HG02852 (cell line): ENCODE results near the gene MTUS2.

Experiments used
- ATAC-seq: cut with Tn5 transposase; IDR thresholded peaks from one replicate; pipeline ENCODE4 v1.9.1; 2021; ENCODE audit warnings: mild to moderate bottlenecking, moderate library complexity; ENCODE audit not compliant: unreplicated experiment

The MTUS2 gene

DNA sequence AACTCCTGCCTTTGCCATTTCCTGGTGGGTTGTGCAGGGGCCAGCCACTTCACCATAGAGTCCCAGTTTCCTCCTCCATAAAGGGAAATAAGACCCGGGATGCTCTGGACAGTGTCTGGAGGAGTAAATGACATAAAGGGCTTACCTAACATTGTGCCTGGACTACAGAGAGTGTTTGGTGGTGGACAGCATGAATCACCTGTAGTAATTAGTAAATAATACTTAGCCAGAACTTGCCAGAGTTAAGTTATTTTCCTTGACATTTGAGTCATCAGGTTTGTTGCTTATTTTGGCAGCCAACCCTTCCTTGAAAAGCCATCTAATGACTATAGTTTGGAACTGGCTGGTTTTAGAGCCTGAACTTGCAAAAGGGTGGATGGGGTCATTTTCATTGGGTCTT lies 616.2 kb downstream of the MTUS2 start:
- ATAC-seq, result no peak

DNA sequence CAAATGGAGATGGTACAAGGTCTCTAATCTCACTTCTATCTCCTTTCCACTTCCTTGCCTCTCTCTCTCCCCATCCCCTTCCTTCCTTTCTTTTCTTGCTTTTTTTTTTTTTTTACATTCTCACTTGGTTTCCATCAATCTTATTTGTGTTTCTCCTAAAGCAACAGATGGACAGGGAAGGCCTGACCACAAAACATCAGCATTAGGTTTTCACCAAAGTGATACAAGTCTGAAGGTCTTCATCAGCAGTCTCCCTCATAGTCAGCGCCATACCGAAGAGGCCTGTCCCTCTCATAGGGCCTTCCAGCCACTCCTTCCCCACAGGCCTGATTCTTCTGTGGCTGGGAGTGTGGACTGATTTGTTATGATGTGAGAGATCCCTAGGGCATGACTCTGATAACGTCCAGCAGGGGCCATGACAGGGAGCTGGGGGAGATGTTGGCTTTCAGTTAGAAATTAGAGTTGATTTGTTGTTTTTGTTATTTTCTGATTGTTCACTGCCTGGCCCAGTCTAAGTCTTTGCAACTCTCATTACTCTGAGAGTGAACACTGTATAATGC lies 616.7 kb downstream of the MTUS2 start:
- no peak for ATAC-seq

DNA sequence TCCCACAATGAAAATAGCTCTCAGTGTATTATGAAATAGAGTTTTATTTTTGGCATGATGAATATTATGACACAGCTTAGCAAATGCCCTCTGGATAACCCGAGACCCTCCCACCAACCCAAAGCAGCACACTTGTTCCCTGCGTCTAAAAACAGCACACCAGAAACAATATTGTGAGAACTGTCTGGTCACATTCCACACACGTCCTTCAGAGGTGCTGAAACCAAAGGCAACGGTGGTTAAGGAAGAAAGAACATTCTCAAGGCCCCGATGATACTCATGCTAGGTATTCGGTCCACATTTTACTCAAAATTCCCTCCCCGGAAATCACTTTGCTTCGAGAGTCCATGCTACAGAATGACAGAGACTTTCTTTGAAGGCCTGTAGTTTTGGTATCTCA lies 618.6 kb downstream of the MTUS2 start:
- no peak for ATAC-seq

DNA sequence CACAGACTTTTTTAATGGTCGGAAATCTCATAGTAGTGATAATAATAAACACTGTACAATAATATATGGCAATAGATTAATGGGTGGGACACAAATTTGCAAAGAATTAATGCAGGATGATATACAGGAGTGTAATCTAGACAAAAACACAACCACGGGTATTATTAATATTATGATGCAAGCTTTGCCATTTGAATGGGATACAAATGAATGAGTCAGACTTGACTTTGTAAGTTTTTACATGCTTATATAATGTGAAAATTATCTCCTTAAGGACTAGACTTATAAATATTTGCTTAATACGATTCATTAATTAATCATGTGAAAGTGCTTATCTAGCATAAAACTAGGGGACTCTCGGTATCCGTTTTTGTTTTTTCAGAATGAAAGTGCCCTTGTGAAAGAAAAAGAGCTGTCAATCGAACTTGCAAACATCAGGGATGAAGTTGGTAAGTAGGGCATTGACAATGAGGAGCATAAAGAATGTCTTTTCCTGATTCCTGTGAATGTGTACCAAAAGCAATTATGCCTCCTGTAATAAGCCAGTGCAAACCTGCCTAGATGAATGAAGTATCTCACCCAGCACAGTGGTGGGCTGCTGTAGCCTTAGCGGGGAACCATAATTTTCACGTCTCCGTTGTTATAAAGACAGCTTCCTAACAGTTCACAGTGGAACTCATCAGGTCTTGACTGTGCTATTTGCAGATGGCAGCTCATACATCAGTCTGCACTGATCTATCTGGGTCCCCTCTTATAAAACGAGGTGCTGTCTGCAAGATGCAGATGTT lies 619.7 kb downstream of the MTUS2 start:
- ATAC-seq, result no peak

DNA sequence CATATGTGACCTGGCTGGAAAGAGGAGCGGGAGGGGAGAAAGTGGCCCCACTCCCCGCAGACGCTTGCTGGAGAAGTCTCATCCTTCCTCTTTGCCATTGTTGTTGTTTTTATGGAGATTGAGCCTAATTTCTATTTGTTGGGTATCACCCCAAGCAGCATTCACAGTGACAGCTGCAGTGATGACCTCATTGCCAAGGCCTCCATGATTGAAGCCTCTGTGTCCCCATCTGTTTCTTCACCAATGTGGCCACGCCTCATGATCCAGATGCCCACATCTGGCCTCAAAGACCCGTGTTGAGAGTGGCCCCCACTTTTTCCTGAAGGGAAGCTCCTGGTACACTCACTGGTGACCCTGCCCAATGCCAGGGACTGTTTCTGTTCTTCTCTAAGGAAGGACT lies 621.2 kb downstream of the MTUS2 start:
- no peak for ATAC-seq

DNA sequence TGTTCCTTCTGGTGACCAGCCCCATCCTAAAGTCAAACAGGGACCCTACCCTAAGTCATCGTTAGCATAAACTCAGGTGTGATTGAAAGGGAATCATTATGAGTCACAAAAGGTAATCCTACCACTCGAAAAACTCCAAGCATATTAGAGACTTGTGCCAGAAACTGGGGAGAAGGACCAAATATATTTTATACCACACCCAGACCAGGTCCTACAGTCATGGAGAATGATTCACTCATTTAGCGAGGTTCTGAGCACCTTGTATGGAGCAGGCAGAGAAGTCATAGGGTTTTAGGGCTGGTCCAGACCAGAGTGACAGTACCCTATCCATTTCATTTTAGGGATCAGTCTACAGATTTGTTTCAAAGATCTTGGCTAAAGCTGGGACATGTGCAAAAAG lies 625.9 kb downstream of the MTUS2 start:
- no peak for ATAC-seq

DNA sequence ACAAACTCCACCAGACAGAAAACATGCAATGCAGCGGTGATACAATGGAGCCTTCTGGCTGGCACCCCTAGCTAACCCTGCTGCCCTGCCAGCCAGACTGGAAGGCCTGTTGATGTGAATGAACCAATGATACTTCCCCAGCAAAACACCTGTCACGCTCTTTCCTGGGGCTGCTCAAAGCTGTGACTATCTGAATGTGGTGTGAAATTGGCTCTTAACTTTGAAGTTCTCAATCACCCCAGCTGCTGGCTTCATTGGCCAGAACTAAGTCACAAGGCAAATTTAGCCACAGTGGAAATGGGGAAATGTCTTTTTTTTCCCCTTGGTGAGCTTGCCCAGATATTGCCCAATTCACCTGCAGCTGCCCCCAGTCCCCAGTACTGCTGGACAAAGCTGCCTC lies 628.0 kb downstream of the MTUS2 start:
- no peak for ATAC-seq

DNA sequence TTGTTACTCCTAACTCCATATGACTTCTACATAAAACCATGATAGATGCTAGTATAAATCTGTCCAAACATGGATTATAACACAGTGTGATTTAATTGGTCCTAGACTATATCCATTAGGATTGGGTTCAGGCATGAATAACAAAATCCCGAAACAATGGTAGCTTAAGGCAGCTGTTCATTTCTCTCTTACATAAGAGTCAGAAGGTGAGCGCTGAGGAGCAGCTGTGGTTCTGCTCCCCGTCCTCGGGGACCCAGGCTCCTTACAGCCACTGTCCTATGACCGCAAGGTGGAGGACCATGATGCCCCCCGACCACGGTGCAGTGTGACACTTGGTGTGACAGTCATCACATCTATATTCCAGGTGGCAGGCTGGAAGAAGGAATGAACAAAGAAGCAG lies 629.6 kb downstream of the MTUS2 start:
- no peak for ATAC-seq

DNA sequence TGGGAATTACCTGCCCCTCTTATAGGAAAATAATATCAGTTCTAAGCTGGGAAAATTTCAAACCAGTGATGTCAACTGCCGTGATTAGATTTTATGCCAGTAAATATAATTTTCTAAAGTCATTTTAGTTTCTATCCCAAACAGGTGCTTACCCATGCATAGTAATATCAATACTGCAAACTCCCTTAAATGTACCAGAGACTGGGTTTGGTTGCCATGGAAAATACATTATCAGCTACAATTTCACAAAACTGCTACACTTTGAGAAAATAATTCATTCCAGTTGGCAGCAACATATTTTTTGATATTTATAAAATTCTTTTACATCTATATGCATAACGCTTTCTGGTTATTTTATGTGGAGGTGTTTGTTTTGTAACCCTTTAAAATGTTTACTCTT lies 631.8 kb downstream of the MTUS2 start:
- no peak for ATAC-seq

DNA sequence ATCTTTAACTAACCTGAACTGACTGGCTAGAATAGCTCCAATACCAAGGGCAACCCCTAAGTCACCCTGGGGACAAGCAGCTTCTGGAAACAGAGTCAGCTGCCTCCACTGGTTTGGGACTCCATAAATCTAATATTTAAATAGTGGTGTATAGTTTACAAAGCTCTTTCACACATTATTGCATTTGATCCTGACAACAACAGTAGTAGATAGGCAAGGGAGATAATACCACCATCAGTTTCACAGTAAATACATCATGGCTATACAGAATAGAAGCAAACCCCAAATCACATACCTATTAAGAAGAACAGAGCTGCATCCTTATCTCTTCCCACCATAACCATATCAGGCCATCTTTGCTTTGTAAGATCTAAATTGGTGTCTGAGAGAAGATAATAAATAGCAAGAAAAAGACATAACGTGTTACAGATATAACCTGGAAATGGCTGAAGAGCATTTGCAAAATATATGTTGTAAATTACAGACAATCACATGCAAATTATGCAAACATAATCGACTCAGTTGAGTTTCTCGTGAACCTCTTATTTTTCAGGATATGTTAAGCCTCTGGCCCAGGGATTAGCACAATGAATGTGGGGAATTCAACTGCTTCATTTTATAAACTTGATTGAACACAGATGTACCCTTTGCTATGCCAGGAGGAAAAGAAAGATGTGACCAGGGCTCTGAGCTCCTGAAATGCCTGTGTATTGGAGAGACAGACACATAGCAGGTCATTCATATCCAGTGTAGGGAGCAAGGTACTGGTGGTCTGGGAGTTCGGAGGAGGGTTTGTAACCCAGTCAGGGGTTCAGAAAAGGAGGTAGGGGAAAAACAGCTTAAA lies 632.9 kb downstream of the MTUS2 start:
- ATAC-seq, result no peak

DNA sequence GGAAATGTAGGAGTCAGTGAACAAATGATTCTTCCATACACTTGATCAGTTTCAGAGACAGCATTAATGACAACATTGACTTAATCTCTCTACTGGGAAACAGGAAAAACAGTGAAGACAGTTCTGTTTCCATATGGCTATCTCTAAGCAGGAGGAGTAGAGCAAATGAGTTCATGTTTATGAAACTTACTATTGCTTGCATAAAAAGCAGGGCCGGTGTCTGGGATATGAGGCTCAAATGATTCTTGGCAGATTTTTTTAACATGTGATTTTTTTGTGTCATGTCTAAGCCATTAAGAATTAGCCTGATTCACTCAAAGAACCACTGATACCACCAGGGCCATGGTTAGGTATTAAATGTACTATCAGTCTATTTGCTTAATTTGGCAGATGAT lies 633.5 kb downstream of the MTUS2 start:
- no peak for ATAC-seq

DNA sequence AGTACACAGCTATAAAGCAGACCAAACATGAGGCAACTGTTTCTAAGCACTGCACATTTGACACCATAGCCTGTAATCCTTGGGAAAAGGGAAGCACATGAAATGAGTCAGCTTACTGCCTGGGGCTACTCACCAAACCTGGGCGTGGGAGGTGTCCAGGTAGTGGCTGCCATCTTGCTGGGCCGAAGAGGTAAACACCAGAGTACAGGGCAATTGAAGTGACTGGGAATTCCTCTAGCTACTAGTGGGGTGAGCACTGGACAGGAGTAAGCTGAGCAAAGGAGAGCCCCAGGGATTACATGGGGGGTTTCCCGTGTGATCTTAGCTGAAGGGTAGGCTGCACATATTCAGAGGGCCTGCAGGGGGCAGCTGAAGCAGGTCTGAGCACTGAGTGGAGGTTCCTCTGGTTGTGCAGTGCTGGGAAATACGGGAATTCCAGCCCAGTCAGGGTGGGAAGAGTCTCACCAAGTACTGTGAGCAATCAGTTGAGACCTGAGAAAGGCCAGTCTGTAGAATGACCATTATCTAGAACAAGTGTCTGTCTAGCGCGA lies 634.9 kb downstream of the MTUS2 start:
- peak; percentile 68 for ATAC-seq

DNA sequence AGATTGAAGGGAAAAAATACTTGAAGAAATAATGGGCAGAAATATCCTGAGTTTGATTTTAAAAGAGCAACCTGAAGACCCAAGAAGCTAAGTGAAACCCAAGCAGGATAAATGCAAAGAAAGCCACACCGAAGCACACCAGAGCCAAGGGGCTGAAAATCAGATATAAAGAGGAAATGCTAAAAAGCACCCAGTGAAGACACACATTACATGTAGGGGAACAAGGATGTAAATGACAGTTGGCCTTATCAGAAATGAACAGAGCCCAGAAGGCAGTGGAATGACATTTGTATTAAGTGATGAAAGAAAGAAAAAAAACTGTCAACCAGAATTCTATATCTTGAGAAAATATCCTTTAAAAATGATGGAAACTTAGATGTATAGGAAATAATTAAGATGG lies 636.3 kb downstream of the MTUS2 start:
- no peak for ATAC-seq

DNA sequence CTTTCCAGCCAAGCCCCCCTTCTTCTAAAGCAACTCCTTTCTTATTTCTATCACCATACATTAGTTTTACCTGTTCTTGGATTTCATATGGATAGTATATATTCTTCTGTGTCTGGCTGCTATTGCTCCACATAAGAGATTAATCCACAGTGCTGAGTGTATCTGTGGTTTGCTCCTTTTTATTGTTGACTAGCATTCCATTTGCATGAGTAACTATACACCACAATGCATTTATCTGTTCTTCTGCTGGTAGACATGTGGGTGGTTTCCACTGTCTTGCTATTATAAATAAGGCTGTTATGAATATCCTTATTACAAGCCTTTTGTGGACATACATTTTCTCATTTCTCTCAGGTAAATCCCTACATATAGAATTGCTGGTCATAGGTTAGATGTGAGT lies 637.2 kb downstream of the MTUS2 start:
- no peak for ATAC-seq

DNA sequence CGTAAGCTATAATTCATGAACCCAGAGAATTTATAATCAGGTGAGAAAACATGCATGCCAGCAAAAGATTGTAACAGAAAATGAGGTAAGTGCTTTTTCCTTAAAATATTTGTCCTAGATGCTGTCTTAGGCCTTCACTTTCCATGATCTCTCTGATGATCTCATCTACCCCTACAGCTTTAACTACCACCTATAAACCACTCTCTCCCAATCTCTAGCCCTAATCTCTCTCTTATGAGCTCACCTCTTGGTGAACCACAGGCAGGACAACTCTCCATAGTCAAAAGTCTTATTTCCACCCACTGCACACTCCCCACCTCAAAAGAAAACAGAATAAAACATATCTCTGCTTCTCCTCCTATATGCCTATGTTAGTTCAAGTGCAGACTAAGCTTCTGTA lies 638.3 kb downstream of the MTUS2 start:
- ATAC-seq, result no peak

DNA sequence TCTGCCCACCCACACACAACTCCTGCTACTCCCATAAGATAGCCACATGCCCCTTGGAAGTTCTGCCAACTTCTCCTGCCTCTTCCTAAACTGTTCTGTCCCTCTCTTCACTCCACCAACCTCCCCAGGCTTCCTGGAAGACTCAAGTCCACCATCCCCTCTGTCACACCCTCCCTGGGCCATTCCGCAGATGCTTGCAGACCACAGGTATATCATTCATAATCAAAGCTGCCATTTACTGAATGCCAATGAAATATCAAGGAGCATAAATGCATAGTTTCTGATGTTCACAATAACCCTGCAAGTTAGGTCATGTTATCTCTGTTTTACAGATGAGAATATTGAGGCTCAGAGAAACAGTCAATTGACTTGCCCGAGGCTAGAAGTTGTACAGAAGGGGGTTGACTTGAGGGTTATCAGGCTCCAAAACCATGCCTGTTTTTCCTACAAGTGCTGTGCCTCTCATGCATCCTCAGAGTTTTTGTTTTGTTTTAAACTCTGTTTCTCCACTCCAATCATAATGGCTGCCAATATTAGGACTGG lies 639.7 kb downstream of the MTUS2 start:
- ATAC-seq, result no peak

DNA sequence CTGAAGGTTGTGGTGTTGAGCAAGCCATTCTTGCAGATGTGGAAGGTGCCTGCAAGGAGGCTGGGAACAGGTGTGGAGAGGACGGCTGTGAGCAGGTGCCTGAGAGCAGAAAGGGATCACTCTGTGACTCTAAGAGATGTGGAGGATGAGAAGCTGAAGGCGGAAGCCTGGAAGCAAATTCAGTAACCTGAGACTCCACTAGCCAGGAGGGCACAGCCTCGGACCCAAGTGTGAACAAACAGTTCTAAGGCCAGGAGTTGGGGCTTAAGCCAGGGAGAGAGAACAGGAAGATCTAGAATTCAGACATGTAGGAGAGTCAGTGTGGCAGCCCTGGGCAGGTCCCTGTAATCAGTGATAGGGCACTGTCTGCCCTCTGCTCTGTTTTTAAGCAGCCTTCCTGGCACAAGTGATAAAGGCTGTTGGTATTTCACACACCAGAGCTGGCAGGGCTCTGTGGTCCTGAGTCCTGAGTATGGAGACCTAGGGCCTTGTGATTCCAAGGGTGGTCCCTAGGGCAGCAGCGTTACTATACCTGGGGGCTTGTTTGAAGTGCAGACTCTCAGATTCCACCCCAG lies 644.1 kb downstream of the MTUS2 start:
- ATAC-seq, result no peak

DNA sequence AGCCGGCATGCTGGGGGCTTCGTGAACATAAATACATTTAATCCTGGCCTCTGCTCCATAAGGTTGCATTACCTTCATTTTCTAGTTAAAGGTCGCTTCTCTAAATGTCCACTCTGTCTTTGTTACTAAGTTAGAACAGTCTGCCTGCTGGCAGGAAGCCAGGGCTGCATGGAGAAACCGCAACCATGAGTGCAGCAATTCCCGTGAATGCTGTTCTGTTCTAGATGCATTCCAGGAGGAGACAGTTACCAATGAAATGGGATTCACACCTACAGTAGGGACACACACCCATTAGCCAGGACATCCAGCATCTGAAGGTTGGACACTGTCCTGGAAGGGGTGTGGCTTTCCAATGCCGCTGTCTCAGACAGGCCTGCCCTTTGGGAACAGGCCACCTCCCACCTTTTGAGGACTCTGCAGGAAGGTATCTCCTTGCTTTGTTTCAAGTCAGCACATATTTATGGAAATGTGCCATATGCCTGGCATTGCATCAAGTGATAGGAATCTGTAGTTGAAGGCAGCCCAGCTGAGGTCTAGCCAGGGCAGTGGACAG lies 645.7 kb downstream of the MTUS2 start:
- ATAC-seq, result no peak

DNA sequence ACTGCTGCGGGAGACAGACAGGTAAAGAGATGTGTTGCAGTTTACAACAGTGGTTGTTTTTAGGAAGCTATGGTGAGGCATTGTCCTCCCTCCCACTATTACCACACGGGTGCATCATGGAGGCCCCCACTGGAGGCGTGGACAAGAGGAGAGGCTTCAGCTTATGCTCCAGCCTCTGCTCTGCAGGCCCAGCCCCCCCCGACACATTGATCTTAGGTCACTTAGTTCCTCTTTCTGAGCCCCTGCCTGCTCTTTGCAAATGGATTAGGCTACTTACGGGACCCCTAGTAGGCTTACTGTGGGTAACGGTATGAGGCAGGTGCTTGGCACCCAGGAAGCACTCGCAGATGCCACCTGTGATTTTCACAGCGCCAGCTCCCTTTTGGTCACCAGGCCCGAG lies 651.4 kb downstream of the MTUS2 start:
- ATAC-seq, result no peak

DNA sequence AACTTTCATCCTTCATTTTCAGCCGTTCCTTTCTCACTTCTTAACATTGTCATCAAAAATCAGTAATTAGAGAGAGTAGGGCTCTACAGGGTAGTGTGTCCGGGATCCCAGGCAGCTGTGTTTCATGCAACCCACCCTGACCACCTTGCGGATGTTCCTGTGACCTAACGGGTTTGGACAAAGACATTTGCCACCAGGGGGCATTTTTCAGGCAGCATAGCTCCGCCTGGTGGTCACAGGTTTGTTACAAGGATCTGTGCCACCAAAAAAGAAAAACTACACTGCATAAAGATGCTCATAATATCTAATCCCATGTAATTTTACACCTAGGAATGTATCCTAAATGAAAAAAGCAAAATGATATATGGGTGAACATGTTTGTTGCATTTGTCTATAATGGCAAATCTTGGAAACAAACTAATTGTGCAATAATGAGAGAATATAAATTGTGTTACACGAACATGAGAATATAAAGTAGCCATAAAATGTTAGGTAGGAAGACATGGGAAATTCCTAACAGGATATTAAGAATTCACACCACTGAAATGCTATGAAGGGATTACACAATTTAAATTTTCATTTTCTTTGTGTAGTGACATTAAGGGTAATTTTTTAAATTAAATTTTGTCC lies 652.3 kb downstream of the MTUS2 start:
- no peak for ATAC-seq
